ENCODE data around the gene DNAJC7. TPM values are rescaled to one million over a fixed set of nuclear protein-coding genes. Genes with fewer than 3 reads are reported as not detected.

The DNAJC7 gene
- total and polyA plus RNA-seq, 2 experiments from 2014 or later, result 50.1 to 73.6 TPM

DNA sequence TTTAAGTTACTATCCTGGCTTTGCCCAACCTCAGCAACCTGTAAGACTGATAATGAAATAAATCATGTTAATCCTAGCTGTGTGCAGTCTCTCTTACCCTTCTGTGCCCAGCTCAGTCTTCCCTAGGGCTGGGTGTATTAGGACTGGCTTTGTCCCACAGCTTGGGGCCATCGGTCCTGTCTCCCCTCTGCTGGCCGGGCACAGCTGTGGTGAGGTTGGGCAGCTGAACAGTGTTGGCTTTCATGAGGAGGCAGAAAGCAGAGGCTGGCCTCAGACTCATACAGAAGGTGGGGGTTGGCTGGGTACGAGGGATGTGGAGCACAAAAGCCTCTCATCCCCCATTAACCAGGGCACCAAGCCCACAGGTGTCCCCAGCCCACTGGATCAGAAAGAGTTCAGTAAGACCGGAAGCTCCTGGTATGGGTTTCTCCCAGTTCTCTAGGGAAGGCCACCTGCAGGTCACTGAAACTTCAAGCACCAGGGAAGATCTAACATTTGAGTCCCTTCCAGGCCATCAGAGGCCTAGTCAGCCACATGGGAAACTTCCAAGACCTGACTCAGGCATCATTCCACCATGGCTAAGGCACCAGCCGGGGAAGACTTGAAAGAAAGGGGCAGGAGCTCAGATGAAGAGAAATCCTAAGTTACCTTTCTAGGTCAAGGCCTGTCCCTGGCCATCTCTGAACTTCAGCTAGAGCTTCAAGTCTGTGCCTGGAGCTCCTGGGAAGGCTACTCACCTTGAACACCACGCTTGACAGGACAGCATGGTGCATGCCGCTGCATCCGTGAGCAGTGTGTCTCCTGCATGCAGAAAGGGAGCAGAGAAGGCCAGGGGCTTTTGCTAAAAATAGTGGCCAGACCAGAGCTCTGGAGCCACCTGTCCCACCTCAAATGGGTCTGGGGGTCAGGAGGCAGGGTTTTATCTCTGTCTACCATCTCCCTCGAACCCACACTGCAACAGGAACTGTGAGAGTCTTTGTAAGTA lies 41.8 kb downstream of the DNAJC7 start:
- H3K27ac ChIP-seq, result no peak overlapping the region
- no peaks in the 10 kb centered on the region for H3K9me3 ChIP-seq (ENCODE audit: low read depth)
- WGBS (ENCODE audit: low lambda C conversion rate, missing lambda C conversion rate), result 94% methylated on average over 9 of the region's 9 CpGs
- no peaks in the 10 kb centered on the region for H3K4me1 ChIP-seq (ENCODE audit: insufficient read depth)
- no peaks in the 10 kb centered on the region for H3K9me2 ChIP-seq (replicated peaks; ENCODE audit: insufficient read depth)
- peaks cover 16% of the 10 kb centered on the region for H3K79me2 ChIP-seq
- peaks cover 3% of the 10 kb centered on the region for H4K20me1 ChIP-seq (ENCODE audit: insufficient read depth, poor library complexity, severe bottlenecking)
- no peak overlapping the region for H2AFZ ChIP-seq
- DNase-seq (ENCODE audit: low spot score), result no peak
- no peaks in the 10 kb centered on the region for H3K36me3 ChIP-seq (replicated peaks; ENCODE audit: insufficient read depth, low read depth)
- no peak overlapping the region for H3K4me3 ChIP-seq
- TF ChIP-seq, protein P1, sequence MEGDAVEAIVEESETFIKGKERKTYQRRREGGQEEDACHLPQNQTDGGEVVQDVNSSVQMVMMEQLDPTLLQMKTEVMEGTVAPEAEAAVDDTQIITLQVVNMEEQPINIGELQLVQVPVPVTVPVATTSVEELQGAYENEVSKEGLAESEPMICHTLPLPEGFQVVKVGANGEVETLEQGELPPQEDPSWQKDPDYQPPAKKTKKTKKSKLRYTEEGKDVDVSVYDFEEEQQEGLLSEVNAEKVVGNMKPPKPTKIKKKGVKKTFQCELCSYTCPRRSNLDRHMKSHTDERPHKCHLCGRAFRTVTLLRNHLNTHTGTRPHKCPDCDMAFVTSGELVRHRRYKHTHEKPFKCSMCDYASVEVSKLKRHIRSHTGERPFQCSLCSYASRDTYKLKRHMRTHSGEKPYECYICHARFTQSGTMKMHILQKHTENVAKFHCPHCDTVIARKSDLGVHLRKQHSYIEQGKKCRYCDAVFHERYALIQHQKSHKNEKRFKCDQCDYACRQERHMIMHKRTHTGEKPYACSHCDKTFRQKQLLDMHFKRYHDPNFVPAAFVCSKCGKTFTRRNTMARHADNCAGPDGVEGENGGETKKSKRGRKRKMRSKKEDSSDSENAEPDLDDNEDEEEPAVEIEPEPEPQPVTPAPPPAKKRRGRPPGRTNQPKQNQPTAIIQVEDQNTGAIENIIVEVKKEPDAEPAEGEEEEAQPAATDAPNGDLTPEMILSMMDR (IDR thresholded peaks at IDR 0.05; ENCODE audit: poor library complexity), result no peak
- TF ChIP-seq EZH2phosphoT487 (IDR thresholded peaks at IDR 0.05; ENCODE audit: low read depth, severe bottlenecking, unreplicated experiment) (no peak), EZH2 (IDR thresholded peaks at IDR 0.05; ENCODE audit: borderline replicate concordance) (no peak)
- H3K4me2 ChIP-seq, result no peak overlapping the region
- no peaks in the 10 kb centered on the region for H3K27me3 ChIP-seq

DNA sequence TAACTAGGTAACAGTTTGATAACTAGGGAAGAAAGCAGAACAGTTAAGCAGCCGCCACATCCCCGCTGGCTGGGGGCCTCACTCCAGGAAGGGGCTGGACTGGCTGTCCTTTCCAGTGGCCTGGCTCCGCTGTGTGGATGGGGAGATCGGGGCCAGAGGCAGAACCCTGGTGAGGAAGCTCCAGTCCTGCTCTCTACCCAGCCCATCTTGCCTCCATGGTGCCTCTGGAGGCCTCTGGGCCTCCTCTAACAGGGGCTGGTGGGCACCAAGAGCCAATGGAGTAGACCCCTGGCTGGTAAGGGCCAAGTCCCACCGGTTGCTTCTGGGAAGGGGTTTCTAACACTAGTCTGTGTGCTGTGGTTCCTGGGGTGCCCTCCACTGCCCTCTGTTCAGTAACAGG lies 42.6 kb downstream of the DNAJC7 start:
- H3K27ac ChIP-seq, result no peak overlapping the region
- H3K27me3 ChIP-seq, result no peaks in the 10 kb centered on the region
- TF ChIP-seq, protein P1 (IDR thresholded peaks at IDR 0.05; ENCODE audit: poor library complexity), result no peak
- TF ChIP-seq EZH2phosphoT487 (IDR thresholded peaks at IDR 0.05; ENCODE audit: low read depth, severe bottlenecking, unreplicated experiment) (no peak), EZH2 (IDR thresholded peaks at IDR 0.05; ENCODE audit: borderline replicate concordance) (no peak)
- H3K4me3 ChIP-seq, result no peak overlapping the region
- no peak overlapping the region for H2AFZ ChIP-seq
- no peak overlapping the region for H3K4me2 ChIP-seq
- WGBS (ENCODE audit: low lambda C conversion rate, missing lambda C conversion rate), result 92% methylated on average over 5 of the region's 5 CpGs
- H4K20me1 ChIP-seq (ENCODE audit: insufficient read depth, poor library complexity, severe bottlenecking), result peaks cover 3% of the 10 kb centered on the region
- no peaks in the 10 kb centered on the region for H3K36me3 ChIP-seq (replicated peaks; ENCODE audit: insufficient read depth, low read depth)
- no peak for DNase-seq (ENCODE audit: low spot score)
- peaks cover 23% of the 10 kb centered on the region for H3K79me2 ChIP-seq
- no peaks in the 10 kb centered on the region for H3K4me1 ChIP-seq (ENCODE audit: insufficient read depth)
- H3K9me3 ChIP-seq (ENCODE audit: low read depth), result no peaks in the 10 kb centered on the region
- no peaks in the 10 kb centered on the region for H3K9me2 ChIP-seq (replicated peaks; ENCODE audit: insufficient read depth)

DNA sequence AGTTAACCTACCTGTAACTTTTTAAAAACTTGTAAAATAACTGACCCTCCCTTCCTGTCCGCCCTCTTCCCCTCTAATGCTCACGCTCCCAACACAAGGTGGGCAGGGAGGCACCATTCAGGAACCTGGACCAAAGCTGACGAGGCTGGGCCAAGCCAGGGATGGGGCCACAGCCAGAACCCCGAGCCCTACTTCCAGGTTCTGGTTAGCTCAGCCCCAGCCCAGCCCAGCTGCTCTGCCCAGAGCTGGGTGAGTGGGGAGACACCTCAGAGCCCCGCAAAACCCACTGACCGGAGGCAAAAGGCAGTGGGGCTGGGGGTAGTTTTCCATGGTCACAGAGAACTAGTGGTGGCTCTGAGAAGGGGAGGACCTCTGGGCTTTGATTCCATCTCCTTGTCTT lies 43.2 kb downstream of the DNAJC7 start:
- no peaks in the 10 kb centered on the region for H3K36me3 ChIP-seq (replicated peaks; ENCODE audit: insufficient read depth, low read depth)

More for the DNA sequence above, 43.2 kb downstream of the DNAJC7 start:
- no peaks in the 10 kb centered on the region for H3K27me3 ChIP-seq
- DNase-seq (ENCODE audit: low spot score), result no peak
- H2AFZ ChIP-seq, result no peak overlapping the region
- H3K9me3 ChIP-seq (ENCODE audit: low read depth), result no peaks in the 10 kb centered on the region
- H4K20me1 ChIP-seq (ENCODE audit: insufficient read depth, poor library complexity, severe bottlenecking), result peaks cover 8% of the 10 kb centered on the region
- no peaks in the 10 kb centered on the region for H3K4me1 ChIP-seq (ENCODE audit: insufficient read depth)
- H3K4me3 ChIP-seq, result no peak overlapping the region
- TF ChIP-seq EZH2phosphoT487 (IDR thresholded peaks at IDR 0.05; ENCODE audit: low read depth, severe bottlenecking, unreplicated experiment) (no peak), EZH2 (IDR thresholded peaks at IDR 0.05; ENCODE audit: borderline replicate concordance) (no peak)
- TF ChIP-seq, protein P1 (IDR thresholded peaks at IDR 0.05; ENCODE audit: poor library complexity), result no peak
- no peak overlapping the region for H3K4me2 ChIP-seq
- H3K27ac ChIP-seq, result no peak overlapping the region
- H3K9me2 ChIP-seq (replicated peaks; ENCODE audit: insufficient read depth), result no peaks in the 10 kb centered on the region
- 87% methylated on average over 6 of the region's 6 CpGs for WGBS (ENCODE audit: low lambda C conversion rate, missing lambda C conversion rate)
- H3K79me2 ChIP-seq, result peaks cover 29% of the 10 kb centered on the region

Data from hepatocyte (in vitro differentiated cells).